K562 (cell line): ENCODE data around the gene GPR25. TPM values are rescaled to one million over a fixed set of nuclear protein-coding genes. Genes with fewer than 3 reads are reported as not detected.

Experiments
- ATAC-seq: fragments of 200-7000 bp; cut with Tn5 transposase; 3 replicates; pipeline ENCODE4 v1.9.1; 2020; ENCODE audit warnings: moderate library complexity
- BruUV-seq: library from RNA; stranded (reverse); fragments of 400-500 nt; replicated peaks from 2 replicates; lab custom pipeline; 2021; lab: Mats Ljungman, UMichigan
- CTCF ChIA-PET: fragments of 300-600 bp; formaldehyde crosslinking; extraction: SDS; loops from one replicate; lab custom pipeline; 2021; ENCODE audit warnings: low intra/inter-chr PET ratio; lab: Yijun Ruan, JAX
- POLR2A ChIA-PET: fragments of 300-600, 350-650 bp; sonication (Branson Sonifier 250); formaldehyde crosslinking; extraction: SDS; loops from one replicate; lab custom pipeline; 2021; ENCODE audit warnings: antibody characterized with exemption, inconsistent platforms; lab: Yijun Ruan, JAX
- DNase-seq, 4 experiments: peaks; one replicate each; pipeline versions ENCODE4 v3.0.0 to v3.0.0-alpha.2; 2011 to 2018; ENCODE audit warnings: low spot score in 3 of 4, mixed read lengths in 3 of 4; ENCODE audit errors: extremely low read depth in 1 of 4
- FAIRE-seq: peaks from 2 replicates; lab custom pipeline; 2011; peaks lifted over from hg19 to GRCh38; lab: Jason Lieb, UNC
- H2AFZ ChIP-seq: 2 replicates; pipeline ENCODE4 v1.6.0; 2011; ENCODE audit warnings: low read depth, low read length, control low read depth, inconsistent platforms
- H3K27ac ChIP-seq: fragments of 200-600 bp; 3 replicates; pipeline ENCODE4 v1.8.0; 2011; ENCODE audit warnings: low read depth, mild to moderate bottlenecking, control low read depth, inconsistent platforms, low read length, moderate library complexity, mixed read lengths; ENCODE audit errors: extremely low read depth
- H3K27me3 ChIP-seq, 2 experiments: fragments of 300-600 bp in 1 of 2; 2 replicates in 1 of 2; 3 replicates in 1 of 2; pipeline versions ENCODE4 v1.6.0 to v1.8.0; 2011; ENCODE audit warnings: inconsistent platforms in 2 of 2, low read length in 2 of 2, mild to moderate bottlenecking in 1 of 2, mixed read lengths in 1 of 2, moderate library complexity in 1 of 2; ENCODE audit not compliant: control insufficient read depth in 2 of 2, insufficient read depth in 2 of 2
- H3K36me3 ChIP-seq: fragments of 300-600 bp; 3 replicates; pipeline ENCODE4 v1.8.0; 2011; ENCODE audit warnings: mild to moderate bottlenecking, low read length, inconsistent platforms; ENCODE audit not compliant: control insufficient read depth, insufficient read depth
- H3K4me1 ChIP-seq, 2 experiments: fragments of 200-600 bp in 1 of 2; replicated peaks in 1 of 2; 2 replicates in 1 of 2; 3 replicates in 1 of 2; pipeline versions ENCODE4 v1.5.1 to v1.8.0; 2011; ENCODE audit warnings: inconsistent platforms in 2 of 2, low read length in 2 of 2, mild to moderate bottlenecking in 1 of 2, mixed read lengths in 1 of 2, moderate library complexity in 1 of 2; ENCODE audit not compliant: control insufficient read depth in 2 of 2, insufficient read depth in 2 of 2
- H3K4me2 ChIP-seq: 2 replicates; pipeline ENCODE4 v1.6.1; 2011; ENCODE audit warnings: low read length, control low read depth, inconsistent platforms, mixed read lengths; ENCODE audit not compliant: insufficient read depth
- H3K4me3 ChIP-seq: fragments of 200-600 bp; sonication (generic), shearing (Covaris generic); 2 replicates; pipeline ENCODE4 v1.5.1; 2016; ENCODE audit warnings: control low read depth, inconsistent platforms
- H3K79me2 ChIP-seq: fragments of 200-600 bp; 3 replicates; pipeline ENCODE4 v1.8.0; 2011; ENCODE audit warnings: low read length, inconsistent platforms; ENCODE audit not compliant: control insufficient read depth, insufficient read depth
- H3K9ac ChIP-seq, 2 experiments: 2 replicates each; pipeline versions ENCODE4 v1.6.0 to v1.6.1; 2011; ENCODE audit warnings: low read depth in 2 of 2, low read length in 2 of 2, control low read depth in 1 of 2, inconsistent platforms in 1 of 2, mild to moderate bottlenecking in 1 of 2, mixed read lengths in 1 of 2; ENCODE audit not compliant: insufficient read depth in 1 of 2
- H3K9me1 ChIP-seq: one replicate; pipeline ENCODE4 v1.6.0; 2011; ENCODE audit warnings: inconsistent platforms, mild to moderate bottlenecking, low read length, moderate library complexity; ENCODE audit not compliant: control insufficient read depth, insufficient read depth
- H3K9me3 ChIP-seq: replicated peaks from 2 replicates; pipeline ENCODE4 v1.5.1; 2011; ENCODE audit warnings: low read depth, low read length, inconsistent platforms; ENCODE audit not compliant: control insufficient read depth, insufficient read depth
- H4K20me1 ChIP-seq: replicated peaks from 2 replicates; pipeline ENCODE4 v1.6.1; 2011; ENCODE audit warnings: low read length, inconsistent platforms, mixed read lengths; ENCODE audit not compliant: control insufficient read depth, insufficient read depth
- ILK ChIP-seq: fragments of 450-650 bp; IDR thresholded peaks from 2 replicates; pipeline ENCODE4 v1.6.1; 2016; ENCODE audit warnings: missing genetic modification characterization, low read depth, mild to moderate bottlenecking, missing compliant biosample characterization, moderate library complexity, borderline replicate concordance
- MBD2 ChIP-seq: sonication (generic); IDR thresholded peaks from 2 replicates; pipeline ENCODE4 v1.6.1; 2016; ENCODE audit warnings: low read depth, borderline replicate concordance
- NFIX ChIP-seq: fragments of 250-450 bp; sonication (Bioruptor Pico); IDR thresholded peaks from 2 replicates; pipeline ENCODE4 v1.4.0; 2020; ENCODE audit warnings: low read depth, mild to moderate bottlenecking, moderate library complexity
- POLR2AphosphoS5 ChIP-seq: IDR thresholded peaks from 2 replicates; pipeline ENCODE4 v1.6.1; 2011; ENCODE audit warnings: mild to moderate bottlenecking, low read depth, low read length, moderate library complexity; ENCODE audit not compliant: control insufficient read depth, insufficient read depth
- ZBED1 ChIP-seq: IDR thresholded peaks from 2 replicates; pipeline ENCODE4 v1.6.1; 2014
- WGBS: fragments of 100-300 bp; shearing (Covaris generic); methylation state at CpG from one replicate; pipeline ENCODE4 v1.1.6; 2016; ENCODE audit warnings: low coverage, mixed read lengths; ENCODE audit not compliant: insufficient coverage; ENCODE audit errors: missing lambda C conversion rate; 5-methylcytosine and 5-hydroxymethylcytosine counted together
- in situ Hi-C: fragments of 300-500 bp; cut with MboI; formaldehyde crosslinking; loops from 4 replicates; pipeline ENCODE4 v1.15.0; 2018; ENCODE audit warnings: inconsistent platforms, mixed read lengths
- intact Hi-C: fragments of 100-400 bp; cut with micrococcal nuclease; formaldehyde crosslinking; loops from 2 replicates; pipeline ENCODE4 v1.14.2; 2022
- polyA plus RNA-seq, 8 experiments: library from polyadenylated mRNA; depleted of rRNA in 4 of 8; stranded (reverse) in 5 of 8; unstranded in 3 of 8; fragments of >200 nt; fragmentation: Nextera tagmentation in 2 of 8; fragmentation: Illumina TruSeq in 1 of 8; extraction: Ambion mirVana in 2 of 8; extraction: Trizol in 1 of 8; gene quantifications; 2 replicates each; pipeline versions ENCODE4 v1.2.1 to v1.2.3, GENCODE V29; 2011 to 2014; ENCODE audit warnings: inconsistent platforms in 1 of 8, missing spikeins in 1 of 8
- total RNA-seq, 7 experiments: library from RNA; depleted of rRNA in 6 of 7; stranded (reverse); fragments of >200 nt in 6 of 7; fragmentation: Illumina TruSeq in 2 of 7; extraction: Trizol in 2 of 7; gene quantifications; 2 replicates each; pipeline versions ENCODE4 v1.2.1 to v1.2.3, GENCODE V29; 2011 to 2021; ENCODE audit warnings: low replicate concordance in 1 of 7
- TF ChIP-seq, protein P1 (sequence below): sonication (generic); IDR thresholded peaks from 2 replicates; pipeline ENCODE4 v1.6.1; 2016
- TF ChIP-seq, protein P2 (sequence below): fragments of 250-450 bp; sonication (Bioruptor Pico); IDR thresholded peaks from 2 replicates; pipeline ENCODE4 v1.4.0; 2020
- TF ChIP-seq, protein P3 (sequence below): sonication (generic); formaldehyde crosslinking; IDR thresholded peaks from 2 replicates; pipeline ENCODE4 v1.8.0; 2022; ENCODE audit warnings: missing genetic modification reagents, mild to moderate bottlenecking, borderline replicate concordance
- TF ChIP-seq, protein P4 (sequence below): fragments of 250-450 bp; sonication (Bioruptor Pico); IDR thresholded peaks from 2 replicates; pipeline ENCODE4 v1.9.0; 2021; ENCODE audit warnings: mild to moderate bottlenecking, inconsistent platforms

GPR25 gene
- total and polyA plus RNA-seq, 9 of the 15 experiments (the other 6 are each of a cell fraction or from before 2014, with no cell fraction given), result not detected

DNA sequence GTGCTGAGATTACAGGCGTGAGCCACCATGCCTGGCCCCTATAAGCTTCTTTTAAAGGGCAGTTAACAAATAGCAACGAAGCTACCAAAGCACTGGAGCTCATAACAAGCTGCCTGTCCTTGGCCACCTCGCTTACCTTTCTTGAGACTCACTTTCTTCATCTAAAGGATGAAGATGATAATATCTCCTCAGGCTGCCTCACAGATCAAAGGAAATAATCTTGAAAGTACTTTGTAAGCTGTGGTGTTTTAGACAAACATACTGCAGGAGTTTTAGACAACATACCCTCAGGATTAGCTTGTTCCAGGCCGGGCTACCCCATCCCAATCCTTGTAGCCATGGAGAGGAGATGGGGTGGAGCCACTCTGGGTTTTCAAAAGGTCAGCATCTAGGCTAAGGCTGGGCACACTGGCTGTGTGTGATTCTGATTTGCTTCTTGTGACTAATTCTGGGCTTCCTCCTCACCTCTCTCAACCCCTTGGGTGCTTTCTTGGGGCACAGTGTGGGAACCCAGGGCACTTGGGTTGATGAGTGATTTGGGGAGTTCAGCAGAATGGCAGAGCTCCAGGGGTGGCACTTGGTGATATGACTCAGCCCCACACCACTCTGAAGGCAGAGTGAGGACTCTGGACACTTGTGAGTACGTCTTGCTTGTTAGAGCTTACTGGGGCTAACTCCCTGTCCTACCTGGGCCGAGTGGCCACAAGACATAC, 5.2 kb downstream of the GPR25 start:
- no peak overlapping the region for H3K4me2 ChIP-seq
- no peaks in the 10 kb centered on the region for H3K36me3 ChIP-seq
- H3K4me3 ChIP-seq, result no peak overlapping the region
- no peak overlapping the region for H3K9ac ChIP-seq
- no peaks in the 10 kb centered on the region for H3K9me3 ChIP-seq
- H3K27ac ChIP-seq, result no peak overlapping the region
- ChIA-PET POLR2A (interaction anchor here (0.5 to 2.1 kb wide), 4 partner anchors 8 to 58 kb away, joined by 3 to 8 read pairs (median 4); no protein-coding TSS in a partner anchor), CTCF (interaction anchor here (0.6 kb wide), 1 partner anchor 76 kb away, joined by 3 read pairs; no protein-coding TSS in a partner anchor)
- no peak for FAIRE-seq
- WGBS, result 2% methylated on average over 6 of the region's 6 CpGs
- ATAC-seq, result no peak
- H3K4me1 ChIP-seq, result peaks cover 0 to 12% of the 10 kb centered on the region in 2 experiments; a peak in 1 of 5 replicates
- intact Hi-C loops (no loop called here), in situ Hi-C loops (no loop called here)
- BruUV-seq, result no TSS peak
- H3K79me2 ChIP-seq, result no peaks in the 10 kb centered on the region
- H3K27me3 ChIP-seq, result peaks cover 53 to 64% of the 10 kb centered on the region in 2 experiments
- H3K9me1 ChIP-seq, result no peaks in the 10 kb centered on the region
- DNase-seq, result no peak
- H2AFZ ChIP-seq, result no peak overlapping the region
- H4K20me1 ChIP-seq, result no peaks in the 10 kb centered on the region
- TF ChIP-seq NFIX, result no peak
- TF ChIP-seq, protein P1, sequence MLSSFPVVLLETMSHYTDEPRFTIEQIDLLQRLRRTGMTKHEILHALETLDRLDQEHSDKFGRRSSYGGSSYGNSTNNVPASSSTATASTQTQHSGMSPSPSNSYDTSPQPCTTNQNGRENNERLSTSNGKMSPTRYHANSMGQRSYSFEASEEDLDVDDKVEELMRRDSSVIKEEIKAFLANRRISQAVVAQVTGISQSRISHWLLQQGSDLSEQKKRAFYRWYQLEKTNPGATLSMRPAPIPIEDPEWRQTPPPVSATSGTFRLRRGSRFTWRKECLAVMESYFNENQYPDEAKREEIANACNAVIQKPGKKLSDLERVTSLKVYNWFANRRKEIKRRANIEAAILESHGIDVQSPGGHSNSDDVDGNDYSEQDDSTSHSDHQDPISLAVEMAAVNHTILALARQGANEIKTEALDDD, result no peak
- TF ChIP-seq ILK (tag), result no peak
- TF ChIP-seq ZBED1, result no peak
- no peak for TF ChIP-seq MBD2
- TF ChIP-seq, protein P2, sequence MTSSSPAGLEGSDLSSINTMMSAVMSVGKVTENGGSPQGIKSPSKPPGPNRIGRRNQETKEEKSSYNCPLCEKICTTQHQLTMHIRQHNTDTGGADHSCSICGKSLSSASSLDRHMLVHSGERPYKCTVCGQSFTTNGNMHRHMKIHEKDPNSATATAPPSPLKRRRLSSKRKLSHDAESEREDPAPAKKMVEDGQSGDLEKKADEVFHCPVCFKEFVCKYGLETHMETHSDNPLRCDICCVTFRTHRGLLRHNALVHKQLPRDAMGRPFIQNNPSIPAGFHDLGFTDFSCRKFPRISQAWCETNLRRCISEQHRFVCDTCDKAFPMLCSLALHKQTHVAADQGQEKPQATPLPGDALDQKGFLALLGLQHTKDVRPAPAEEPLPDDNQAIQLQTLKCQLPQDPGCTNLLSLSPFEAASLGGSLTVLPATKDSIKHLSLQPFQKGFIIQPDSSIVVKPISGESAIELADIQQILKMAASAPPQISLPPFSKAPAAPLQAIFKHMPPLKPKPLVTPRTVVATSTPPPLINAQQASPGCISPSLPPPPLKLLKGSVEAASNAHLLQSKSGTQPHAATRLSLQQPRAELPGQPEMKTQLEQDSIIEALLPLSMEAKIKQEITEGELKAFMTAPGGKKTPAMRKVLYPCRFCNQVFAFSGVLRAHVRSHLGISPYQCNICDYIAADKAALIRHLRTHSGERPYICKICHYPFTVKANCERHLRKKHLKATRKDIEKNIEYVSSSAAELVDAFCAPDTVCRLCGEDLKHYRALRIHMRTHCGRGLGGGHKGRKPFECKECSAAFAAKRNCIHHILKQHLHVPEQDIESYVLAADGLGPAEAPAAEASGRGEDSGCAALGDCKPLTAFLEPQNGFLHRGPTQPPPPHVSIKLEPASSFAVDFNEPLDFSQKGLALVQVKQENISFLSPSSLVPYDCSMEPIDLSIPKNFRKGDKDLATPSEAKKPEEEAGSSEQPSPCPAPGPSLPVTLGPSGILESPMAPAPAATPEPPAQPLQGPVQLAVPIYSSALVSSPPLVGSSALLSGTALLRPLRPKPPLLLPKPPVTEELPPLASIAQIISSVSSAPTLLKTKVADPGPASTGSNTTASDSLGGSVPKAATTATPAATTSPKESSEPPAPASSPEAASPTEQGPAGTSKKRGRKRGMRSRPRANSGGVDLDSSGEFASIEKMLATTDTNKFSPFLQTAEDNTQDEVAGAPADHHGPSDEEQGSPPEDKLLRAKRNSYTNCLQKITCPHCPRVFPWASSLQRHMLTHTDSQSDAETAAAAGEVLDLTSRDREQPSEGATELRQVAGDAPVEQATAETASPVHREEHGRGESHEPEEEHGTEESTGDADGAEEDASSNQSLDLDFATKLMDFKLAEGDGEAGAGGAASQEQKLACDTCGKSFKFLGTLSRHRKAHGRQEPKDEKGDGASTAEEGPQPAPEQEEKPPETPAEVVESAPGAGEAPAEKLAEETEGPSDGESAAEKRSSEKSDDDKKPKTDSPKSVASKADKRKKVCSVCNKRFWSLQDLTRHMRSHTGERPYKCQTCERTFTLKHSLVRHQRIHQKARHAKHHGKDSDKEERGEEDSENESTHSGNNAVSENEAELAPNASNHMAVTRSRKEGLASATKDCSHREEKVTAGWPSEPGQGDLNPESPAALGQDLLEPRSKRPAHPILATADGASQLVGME, result no peak
- no peak for TF ChIP-seq POLR2AphosphoS5
- TF ChIP-seq, protein P3, sequence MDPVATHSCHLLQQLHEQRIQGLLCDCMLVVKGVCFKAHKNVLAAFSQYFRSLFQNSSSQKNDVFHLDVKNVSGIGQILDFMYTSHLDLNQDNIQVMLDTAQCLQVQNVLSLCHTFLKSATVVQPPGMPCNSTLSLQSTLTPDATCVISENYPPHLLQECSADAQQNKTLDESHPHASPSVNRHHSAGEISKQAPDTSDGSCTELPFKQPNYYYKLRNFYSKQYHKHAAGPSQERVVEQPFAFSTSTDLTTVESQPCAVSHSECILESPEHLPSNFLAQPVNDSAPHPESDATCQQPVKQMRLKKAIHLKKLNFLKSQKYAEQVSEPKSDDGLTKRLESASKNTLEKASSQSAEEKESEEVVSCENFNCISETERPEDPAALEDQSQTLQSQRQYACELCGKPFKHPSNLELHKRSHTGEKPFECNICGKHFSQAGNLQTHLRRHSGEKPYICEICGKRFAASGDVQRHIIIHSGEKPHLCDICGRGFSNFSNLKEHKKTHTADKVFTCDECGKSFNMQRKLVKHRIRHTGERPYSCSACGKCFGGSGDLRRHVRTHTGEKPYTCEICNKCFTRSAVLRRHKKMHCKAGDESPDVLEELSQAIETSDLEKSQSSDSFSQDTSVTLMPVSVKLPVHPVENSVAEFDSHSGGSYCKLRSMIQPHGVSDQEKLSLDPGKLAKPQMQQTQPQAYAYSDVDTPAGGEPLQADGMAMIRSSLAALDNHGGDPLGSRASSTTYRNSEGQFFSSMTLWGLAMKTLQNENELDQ (CRISPR knock-in tag), result no peak
- TF ChIP-seq, protein P4, sequence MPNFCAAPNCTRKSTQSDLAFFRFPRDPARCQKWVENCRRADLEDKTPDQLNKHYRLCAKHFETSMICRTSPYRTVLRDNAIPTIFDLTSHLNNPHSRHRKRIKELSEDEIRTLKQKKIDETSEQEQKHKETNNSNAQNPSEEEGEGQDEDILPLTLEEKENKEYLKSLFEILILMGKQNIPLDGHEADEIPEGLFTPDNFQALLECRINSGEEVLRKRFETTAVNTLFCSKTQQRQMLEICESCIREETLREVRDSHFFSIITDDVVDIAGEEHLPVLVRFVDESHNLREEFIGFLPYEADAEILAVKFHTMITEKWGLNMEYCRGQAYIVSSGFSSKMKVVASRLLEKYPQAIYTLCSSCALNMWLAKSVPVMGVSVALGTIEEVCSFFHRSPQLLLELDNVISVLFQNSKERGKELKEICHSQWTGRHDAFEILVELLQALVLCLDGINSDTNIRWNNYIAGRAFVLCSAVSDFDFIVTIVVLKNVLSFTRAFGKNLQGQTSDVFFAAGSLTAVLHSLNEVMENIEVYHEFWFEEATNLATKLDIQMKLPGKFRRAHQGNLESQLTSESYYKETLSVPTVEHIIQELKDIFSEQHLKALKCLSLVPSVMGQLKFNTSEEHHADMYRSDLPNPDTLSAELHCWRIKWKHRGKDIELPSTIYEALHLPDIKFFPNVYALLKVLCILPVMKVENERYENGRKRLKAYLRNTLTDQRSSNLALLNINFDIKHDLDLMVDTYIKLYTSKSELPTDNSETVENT (CRISPR knock-in tag), result no peak
